IPS DF 4.7 (cell line): ENCODE measurements around the gene GAREM1.

ENCODE experiments used
- DNase-seq: peaks from one replicate; pipeline ENCODE4 v3.0.0-alpha.2; 2013; ENCODE audit warnings: low spot score; ENCODE audit errors: extremely low read depth

Gene GAREM1

GRCh38 chr18:32425466-32425865, 45.2 kb downstream of the GAREM1 start:
- DNase-seq = no peak

GRCh38 chr18:32424696-32425095, 46.0 kb downstream of the GAREM1 start:
- DNase-seq = no peak

GRCh38 chr18:32422978-32423740, 47.5 kb downstream of the GAREM1 start:
- no peak for DNase-seq

- no peak for DNase-seq
These were observed 48.5 kb downstream of the GAREM1 start for GRCh38 chr18:32422201-32422600.

GRCh38 chr18:32420084-32420750, 50.5 kb downstream of the GAREM1 start:
- DNase-seq = no peak

- DNase-seq = no peak
These were observed 52.5 kb downstream of the GAREM1 start for GRCh38 chr18:32418148-32418547.

GRCh38 chr18:32405588-32405987, 65.1 kb downstream of the GAREM1 start:
- DNase-seq = peak; percentile 5

- no peak for DNase-seq
These were observed 69.1 kb downstream of the GAREM1 start for GRCh38 chr18:32401621-32402020.

GRCh38 chr18:32393407-32393806, 77.3 kb downstream of the GAREM1 start:
- no peak for DNase-seq

- DNase-seq = no peak
These were observed 79.6 kb downstream of the GAREM1 start for GRCh38 chr18:32391126-32391525.

GRCh38 chr18:32389858-32390257, 80.8 kb downstream of the GAREM1 start:
- no peak for DNase-seq

- DNase-seq = no peak
These were observed 81.5 kb downstream of the GAREM1 start for GRCh38 chr18:32389191-32389590.

GRCh38 chr18:32386471-32386870, 84.2 kb downstream of the GAREM1 start:
- DNase-seq = no peak

GRCh38 chr18:32383050-32383819, 87.4 kb downstream of the GAREM1 start:
- no peak for DNase-seq

- no peak for DNase-seq
These were observed 88.9 kb downstream of the GAREM1 start for GRCh38 chr18:32381761-32382160.

- DNase-seq = no peak
These were observed 90.1 kb downstream of the GAREM1 start for GRCh38 chr18:32380559-32380958.

GRCh38 chr18:32379891-32380290, 90.8 kb downstream of the GAREM1 start:
- DNase-seq = no peak

GRCh38 chr18:32378705-32379104, 92.0 kb downstream of the GAREM1 start:
- DNase-seq = no peak

GRCh38 chr18:32373995-32374394, 96.7 kb downstream of the GAREM1 start:
- no peak for DNase-seq

- no peak for DNase-seq
These were observed 97.2 kb downstream of the GAREM1 start for GRCh38 chr18:32373505-32373904.

- DNase-seq = no peak
These were observed 98.2 kb downstream of the GAREM1 start for GRCh38 chr18:32372381-32373061.

GRCh38 chr18:32372047-32372380, 98.7 kb downstream of the GAREM1 start:
- no peak for DNase-seq
